Natural killer cell (primary cell): ENCODE data around the gene CDKAL1. TPM values are rescaled to one million over a fixed set of nuclear protein-coding genes. Genes with fewer than 3 reads are reported as not detected.

Experiments used
- ATAC-seq, 3 donors: fragments of 150-1000 bp in 2 of 3; fragments of 200-7000 bp in 1 of 3; cut with Tn5 transposase; 1 replicate in 1 of 3; 2 replicates in 2 of 3; pipeline ENCODE4 v1.10.0; 2021; ENCODE audit warnings: mild to moderate bottlenecking in 2 of 3, moderate library complexity in 2 of 3
- DNase-seq, 2 donors: peaks; one replicate each; pipeline versions ENCODE4 v3.0.0 to v3.0.0-alpha.2; 2013 to 2021; ENCODE audit warnings: mixed read lengths in 1 of 2
- H3K27ac ChIP-seq: one replicate; pipeline ENCODE4 v1.5.1; 2013; ENCODE audit warnings: mild to moderate bottlenecking, low read length
- H3K27me3 ChIP-seq: one replicate; pipeline ENCODE4 v1.6.1; 2013; ENCODE audit warnings: low read length; ENCODE audit not compliant: control insufficient read depth, insufficient read depth
- H3K36me3 ChIP-seq: one replicate; pipeline ENCODE4 v1.6.1; 2013; ENCODE audit warnings: low read length; ENCODE audit not compliant: control insufficient read depth, insufficient read depth
- H3K4me1 ChIP-seq: one replicate; pipeline ENCODE4 v1.6.1; 2013; ENCODE audit warnings: low read length; ENCODE audit not compliant: control insufficient read depth, insufficient read depth
- H3K4me3 ChIP-seq: one replicate; pipeline ENCODE4 v1.5.1; 2013; ENCODE audit warnings: low read length
- H3K9me3 ChIP-seq: one replicate; pipeline ENCODE4 v1.6.1; 2013; ENCODE audit warnings: low read length; ENCODE audit not compliant: control insufficient read depth, insufficient read depth
- H3K27ac Mint-ChIP-seq, 2 donors: one replicate each; pipeline ENCODE4 v1.8.0; 2022; ENCODE audit warnings: mild to moderate bottlenecking in 2 of 2, mixed read lengths in 2 of 2, moderate library complexity in 1 of 2
- H3K27me3 Mint-ChIP-seq, 2 donors: one replicate each; pipeline ENCODE4 v1.8.0; 2022; ENCODE audit warnings: low read depth in 2 of 2, mixed read lengths in 2 of 2
- H3K36me3 Mint-ChIP-seq: one replicate; pipeline ENCODE4 v1.8.0; 2022; ENCODE audit warnings: mixed read lengths
- H3K4me1 Mint-ChIP-seq, 2 donors: one replicate each; pipeline ENCODE4 v1.8.0; 2022; ENCODE audit warnings: mixed read lengths in 2 of 2
- H3K4me3 Mint-ChIP-seq: one replicate; pipeline ENCODE4 v1.8.0; 2022; ENCODE audit warnings: mild to moderate bottlenecking, moderate library complexity, mixed read lengths
- H3K9me3 Mint-ChIP-seq, 2 donors: one replicate each; pipeline ENCODE4 v1.8.0; 2022; ENCODE audit warnings: mixed read lengths in 2 of 2
- WGBS: methylation state at CpG from one replicate; pipeline ENCODE4 v1.1.7; 2013; ENCODE audit warnings: missing lambda C conversion rate; ENCODE audit not compliant: insufficient coverage; 5-methylcytosine and 5-hydroxymethylcytosine counted together
- intact Hi-C: fragments of 100-400 bp; cut with micrococcal nuclease; formaldehyde crosslinking; loops from one replicate; pipeline ENCODE4 v1.14.2; 2022
- total RNA-seq, 4 donors: library from RNA; stranded (reverse); fragments of 120-200 nt in 1 of 4; gene quantifications; one replicate each; pipeline versions ENCODE4 v1.2.3 to v1.2.4, GENCODE V29; 2013 to 2022
- TF ChIP-seq, protein P1 (sequence below): fragments of 200-600 bp; IDR thresholded peaks from one replicate; pipeline ENCODE4 v1.8.0; 2022; ENCODE audit warnings: antibody characterized with exemption

The CDKAL1 gene
- total RNA-seq, 3 donors from 2014 or later (not counting 1 experiment from before 2014, with no cell fraction given) = 26.0 to 32.8 (median 28.9) TPM

DNA sequence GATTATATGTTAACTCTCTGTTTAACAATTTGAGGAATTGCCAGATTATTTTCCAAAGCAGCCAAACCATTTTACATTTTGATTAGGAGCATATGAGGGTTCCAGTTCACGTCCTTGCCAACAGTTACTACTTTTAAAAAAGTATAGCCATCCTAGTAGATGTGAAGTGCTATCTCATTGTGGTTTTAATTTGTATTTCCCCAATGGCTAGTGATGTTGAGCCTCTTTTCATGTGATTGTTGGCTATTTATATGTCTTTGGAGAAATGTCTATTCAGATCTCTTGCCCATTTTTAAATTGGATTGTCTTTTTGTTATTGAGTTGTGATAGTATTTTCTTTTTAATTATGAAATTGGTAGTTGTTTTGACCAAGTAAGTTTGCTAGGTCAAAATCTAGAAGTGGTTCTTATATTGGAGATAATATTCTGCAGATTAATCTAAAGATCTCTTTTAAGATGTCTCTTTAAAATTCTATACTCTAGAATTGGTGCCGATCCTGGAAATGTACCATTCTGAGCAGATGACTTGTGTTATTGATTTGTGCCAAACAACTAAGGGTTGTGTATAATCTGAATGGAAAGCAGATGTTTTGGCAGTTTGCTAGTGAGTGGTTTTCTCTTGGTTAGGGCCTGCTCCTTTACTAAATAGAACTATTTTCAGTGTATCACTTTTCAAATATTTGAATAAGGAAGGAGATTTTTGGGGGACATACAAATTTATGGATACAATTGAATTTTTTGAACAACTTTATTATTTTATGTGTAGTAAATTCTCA is 99.5 kb downstream of the CDKAL1 start:
- TF ChIP-seq, protein P1, sequence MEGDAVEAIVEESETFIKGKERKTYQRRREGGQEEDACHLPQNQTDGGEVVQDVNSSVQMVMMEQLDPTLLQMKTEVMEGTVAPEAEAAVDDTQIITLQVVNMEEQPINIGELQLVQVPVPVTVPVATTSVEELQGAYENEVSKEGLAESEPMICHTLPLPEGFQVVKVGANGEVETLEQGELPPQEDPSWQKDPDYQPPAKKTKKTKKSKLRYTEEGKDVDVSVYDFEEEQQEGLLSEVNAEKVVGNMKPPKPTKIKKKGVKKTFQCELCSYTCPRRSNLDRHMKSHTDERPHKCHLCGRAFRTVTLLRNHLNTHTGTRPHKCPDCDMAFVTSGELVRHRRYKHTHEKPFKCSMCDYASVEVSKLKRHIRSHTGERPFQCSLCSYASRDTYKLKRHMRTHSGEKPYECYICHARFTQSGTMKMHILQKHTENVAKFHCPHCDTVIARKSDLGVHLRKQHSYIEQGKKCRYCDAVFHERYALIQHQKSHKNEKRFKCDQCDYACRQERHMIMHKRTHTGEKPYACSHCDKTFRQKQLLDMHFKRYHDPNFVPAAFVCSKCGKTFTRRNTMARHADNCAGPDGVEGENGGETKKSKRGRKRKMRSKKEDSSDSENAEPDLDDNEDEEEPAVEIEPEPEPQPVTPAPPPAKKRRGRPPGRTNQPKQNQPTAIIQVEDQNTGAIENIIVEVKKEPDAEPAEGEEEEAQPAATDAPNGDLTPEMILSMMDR = no peak
- Histone ChIP-seq H3K27me3 (no peaks in the 10 kb centered on the region), H3K27ac (no peak overlapping the region), H3K9me3 (no peaks in the 10 kb centered on the region), H3K4me1 (no peaks in the 10 kb centered on the region), H3K36me3 (peaks cover 2% of the 10 kb centered on the region), H3K4me3 (no peak overlapping the region)
- Mint-ChIP-seq H3K4me1 (peaks cover 21 to 23% of the 10 kb centered on the region in 2 donors), H3K27me3 (no peaks in the 10 kb centered on the region), H3K4me3 (no peak overlapping the region), H3K36me3 (no peaks in the 10 kb centered on the region), H3K27ac (no peak overlapping the region), H3K9me3 (no peaks in the 10 kb centered on the region)
- DNase-seq = no peak
- 100% methylated on average over 1 of the region's 2 CpGs for WGBS
- no peak for ATAC-seq
- intact Hi-C loops = no loop called here

DNA sequence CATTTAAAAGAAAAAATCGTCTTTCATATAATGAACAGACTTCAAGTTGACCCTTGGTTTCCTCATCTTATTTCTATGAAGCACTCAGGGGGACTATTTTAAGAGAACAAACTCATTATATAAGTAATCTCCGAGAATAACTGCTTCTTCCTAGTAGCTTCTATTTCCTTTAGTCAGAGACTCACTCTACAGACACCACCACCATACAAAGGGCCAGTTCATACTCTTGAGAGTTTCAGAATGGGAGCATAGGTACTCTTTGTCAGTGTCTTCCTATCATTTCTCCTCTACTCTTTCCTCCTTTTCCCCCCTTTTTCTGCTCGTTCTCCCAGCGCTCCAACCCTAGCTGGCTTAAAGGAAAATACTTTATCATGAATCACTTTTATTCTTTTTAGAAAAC is 104.9 kb downstream of the CDKAL1 start:
- no peaks in the 10 kb centered on the region for H3K4me1 ChIP-seq
- Mint-ChIP-seq H3K27me3 (no peaks in the 10 kb centered on the region), H3K27ac (no peak overlapping the region), H3K36me3 (no peaks in the 10 kb centered on the region), H3K9me3 (no peaks in the 10 kb centered on the region), H3K4me3 (no peak overlapping the region), H3K4me1 (peaks cover 13 to 14% of the 10 kb centered on the region in 2 donors)
- TF ChIP-seq, protein P1 = no peak
- intact Hi-C loops = no loop called here
- 98% methylated on average over 4 of the region's 4 CpGs for WGBS
- no peak overlapping the region for H3K4me3 ChIP-seq
- no peaks in the 10 kb centered on the region for H3K27me3 ChIP-seq
- H3K9me3 ChIP-seq = no peaks in the 10 kb centered on the region
- DNase-seq (no peak), ATAC-seq (no peak)
- no peak overlapping the region for H3K27ac ChIP-seq
- peaks cover 2% of the 10 kb centered on the region for H3K36me3 ChIP-seq

DNA sequence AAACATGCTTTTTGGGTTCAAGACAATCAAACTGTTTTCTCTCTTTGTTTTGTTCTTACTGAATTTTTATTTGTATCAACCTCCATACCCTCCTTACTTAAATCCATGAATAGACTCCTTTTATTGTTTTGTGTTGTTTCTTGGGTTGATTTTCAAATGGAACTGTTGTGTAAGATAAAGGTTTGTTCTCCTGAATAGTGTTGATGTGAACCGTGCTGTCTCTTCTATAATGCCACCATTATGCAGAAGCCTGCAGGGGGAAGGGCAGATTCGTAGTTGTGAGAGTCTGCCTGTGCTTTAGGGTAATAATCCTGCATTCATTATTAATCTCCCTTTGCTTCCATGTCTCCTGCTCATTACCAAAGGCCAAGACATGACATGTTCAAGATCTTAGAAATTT is 105.9 kb downstream of the CDKAL1 start:
- H3K27me3 Mint-ChIP-seq = no peaks in the 10 kb centered on the region
- no peak overlapping the region for H3K27ac Mint-ChIP-seq
- TF ChIP-seq, protein P1 = no peak
- H3K9me3 Mint-ChIP-seq = no peaks in the 10 kb centered on the region
- Histone ChIP-seq H3K4me3 (no peak overlapping the region), H3K4me1 (no peaks in the 10 kb centered on the region), H3K27ac (no peak overlapping the region), H3K36me3 (peaks cover 2% of the 10 kb centered on the region), H3K9me3 (no peaks in the 10 kb centered on the region), H3K27me3 (no peaks in the 10 kb centered on the region)
- H3K4me1 Mint-ChIP-seq = peaks cover 10% of the 10 kb centered on the region in 2 donors
- no peak for DNase-seq
- H3K36me3 Mint-ChIP-seq = no peaks in the 10 kb centered on the region
- WGBS = 92% methylated on average over 2 of the region's 2 CpGs
- ATAC-seq = no peak
- H3K4me3 Mint-ChIP-seq = no peak overlapping the region
- intact Hi-C loops = no loop called here

DNA sequence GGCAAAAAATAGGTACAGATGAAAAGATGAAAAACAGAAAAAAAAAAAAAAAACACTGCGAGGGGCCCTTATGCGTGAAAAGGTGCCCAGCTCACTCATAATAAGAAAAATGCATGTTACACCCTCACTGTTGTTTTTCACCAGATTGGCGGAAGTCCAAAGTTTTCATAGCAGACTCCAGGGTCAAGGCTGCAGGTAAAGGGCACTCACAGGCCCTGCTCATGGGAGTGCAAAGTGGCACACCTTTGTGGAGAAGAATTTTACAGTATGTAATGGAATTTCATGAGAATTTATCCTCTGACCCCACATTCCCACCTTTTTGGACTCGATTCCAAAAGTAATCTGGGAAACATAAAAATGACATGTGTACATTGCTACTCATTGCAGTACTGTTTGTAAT is 108.2 kb downstream of the CDKAL1 start:
- Mint-ChIP-seq H3K9me3 (no peaks in the 10 kb centered on the region), H3K36me3 (no peaks in the 10 kb centered on the region), H3K4me3 (no peak overlapping the region), H3K27ac (no peak overlapping the region), H3K27me3 (no peaks in the 10 kb centered on the region), H3K4me1 (peaks cover 10 to 12% of the 10 kb centered on the region in 2 donors)
- Histone ChIP-seq H3K4me3 (no peak overlapping the region), H3K27me3 (no peaks in the 10 kb centered on the region), H3K36me3 (peaks cover 2% of the 10 kb centered on the region), H3K27ac (no peak overlapping the region), H3K9me3 (no peaks in the 10 kb centered on the region), H3K4me1 (no peaks in the 10 kb centered on the region)
- 94% methylated on average over 3 of the region's 4 CpGs for WGBS
- no peak for DNase-seq
- TF ChIP-seq, protein P1 = no peak
- no peak for ATAC-seq
- intact Hi-C loops = no loop called here
